Bronchial epithelial cell (primary cell): Measurements from ENCODE around the gene GPR176. TPM values are rescaled to one million over a fixed set of nuclear protein-coding genes. Genes with fewer than 3 reads are reported as not detected.

Experiments used
- DNase-seq: peaks from one replicate; pipeline ENCODE4 v3.0.0-alpha.2; 2010; ENCODE audit warnings: low read depth
- FAIRE-seq: peaks from 2 replicates; lab custom pipeline; 2011; peaks lifted over from hg19 to GRCh38; lab: Jason Lieb, UNC
- H3K27me3 ChIP-seq: 2 replicates; pipeline ENCODE4 v1.5.1; 2011; ENCODE audit warnings: low read length; ENCODE audit not compliant: control insufficient read depth, insufficient read depth
- H3K36me3 ChIP-seq: 2 replicates; pipeline ENCODE4 v1.5.1; 2011; ENCODE audit warnings: low read length; ENCODE audit not compliant: control insufficient read depth, insufficient read depth
- H3K4me3 ChIP-seq: 2 replicates; pipeline ENCODE4 v1.5.1; 2011; ENCODE audit warnings: mild to moderate bottlenecking, low read depth, low read length, control low read depth
- total RNA-seq: library from RNA; depleted of rRNA; stranded (reverse); fragments of >200 nt; gene quantifications from 2 replicates; pipeline ENCODE4 v1.2.1, GENCODE V29; 2014
- TF ChIP-seq, protein P1 (sequence below): IDR thresholded peaks from 2 replicates; pipeline ENCODE4 v1.5.1; 2011; ENCODE audit warnings: mild to moderate bottlenecking, moderate library complexity, low read length, control low read depth, inconsistent platforms; ENCODE audit not compliant: insufficient read depth, severe bottlenecking

GPR176 gene
- total RNA-seq, 1 donor from 2014 or later: 3.4 TPM

DNA sequence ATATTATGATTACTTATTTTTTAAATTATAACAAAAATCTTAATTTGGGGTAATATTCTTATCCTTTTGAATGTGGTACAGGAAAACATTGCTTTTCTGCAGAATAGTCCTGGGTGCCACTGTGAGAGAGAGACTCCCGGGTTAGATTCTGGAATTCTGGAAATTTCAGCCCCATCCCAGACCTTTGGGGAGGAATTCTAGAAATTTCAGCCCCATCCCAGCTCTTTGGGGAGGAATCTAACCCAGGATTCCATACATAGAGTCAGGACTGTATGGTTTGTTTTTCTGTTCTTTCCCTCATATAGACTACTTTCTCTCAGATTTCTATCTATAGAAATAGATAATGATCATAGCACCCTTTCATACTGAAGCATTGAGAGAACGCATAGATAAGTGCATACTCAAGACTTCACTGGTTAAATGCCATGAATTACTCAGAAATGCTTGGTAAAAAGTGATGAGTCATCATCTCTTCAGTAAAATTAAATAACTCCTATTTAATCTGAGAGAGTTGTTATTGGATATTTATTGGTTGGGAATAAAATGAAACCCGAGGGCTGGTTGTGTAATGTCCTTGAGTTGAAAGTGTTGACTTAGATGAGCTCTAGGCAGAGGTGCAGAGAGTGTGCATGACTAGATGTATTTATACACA is 22.2 kb upstream of the GPR176 start:
- H3K36me3 ChIP-seq: peaks cover 19% of the 10 kb centered on the region
- H3K4me3 ChIP-seq: no peak overlapping the region
- no peaks in the 10 kb centered on the region for H3K27me3 ChIP-seq
- TF ChIP-seq, protein P1, sequence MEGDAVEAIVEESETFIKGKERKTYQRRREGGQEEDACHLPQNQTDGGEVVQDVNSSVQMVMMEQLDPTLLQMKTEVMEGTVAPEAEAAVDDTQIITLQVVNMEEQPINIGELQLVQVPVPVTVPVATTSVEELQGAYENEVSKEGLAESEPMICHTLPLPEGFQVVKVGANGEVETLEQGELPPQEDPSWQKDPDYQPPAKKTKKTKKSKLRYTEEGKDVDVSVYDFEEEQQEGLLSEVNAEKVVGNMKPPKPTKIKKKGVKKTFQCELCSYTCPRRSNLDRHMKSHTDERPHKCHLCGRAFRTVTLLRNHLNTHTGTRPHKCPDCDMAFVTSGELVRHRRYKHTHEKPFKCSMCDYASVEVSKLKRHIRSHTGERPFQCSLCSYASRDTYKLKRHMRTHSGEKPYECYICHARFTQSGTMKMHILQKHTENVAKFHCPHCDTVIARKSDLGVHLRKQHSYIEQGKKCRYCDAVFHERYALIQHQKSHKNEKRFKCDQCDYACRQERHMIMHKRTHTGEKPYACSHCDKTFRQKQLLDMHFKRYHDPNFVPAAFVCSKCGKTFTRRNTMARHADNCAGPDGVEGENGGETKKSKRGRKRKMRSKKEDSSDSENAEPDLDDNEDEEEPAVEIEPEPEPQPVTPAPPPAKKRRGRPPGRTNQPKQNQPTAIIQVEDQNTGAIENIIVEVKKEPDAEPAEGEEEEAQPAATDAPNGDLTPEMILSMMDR: no peak
- FAIRE-seq (no peak), DNase-seq (no peak)

DNA sequence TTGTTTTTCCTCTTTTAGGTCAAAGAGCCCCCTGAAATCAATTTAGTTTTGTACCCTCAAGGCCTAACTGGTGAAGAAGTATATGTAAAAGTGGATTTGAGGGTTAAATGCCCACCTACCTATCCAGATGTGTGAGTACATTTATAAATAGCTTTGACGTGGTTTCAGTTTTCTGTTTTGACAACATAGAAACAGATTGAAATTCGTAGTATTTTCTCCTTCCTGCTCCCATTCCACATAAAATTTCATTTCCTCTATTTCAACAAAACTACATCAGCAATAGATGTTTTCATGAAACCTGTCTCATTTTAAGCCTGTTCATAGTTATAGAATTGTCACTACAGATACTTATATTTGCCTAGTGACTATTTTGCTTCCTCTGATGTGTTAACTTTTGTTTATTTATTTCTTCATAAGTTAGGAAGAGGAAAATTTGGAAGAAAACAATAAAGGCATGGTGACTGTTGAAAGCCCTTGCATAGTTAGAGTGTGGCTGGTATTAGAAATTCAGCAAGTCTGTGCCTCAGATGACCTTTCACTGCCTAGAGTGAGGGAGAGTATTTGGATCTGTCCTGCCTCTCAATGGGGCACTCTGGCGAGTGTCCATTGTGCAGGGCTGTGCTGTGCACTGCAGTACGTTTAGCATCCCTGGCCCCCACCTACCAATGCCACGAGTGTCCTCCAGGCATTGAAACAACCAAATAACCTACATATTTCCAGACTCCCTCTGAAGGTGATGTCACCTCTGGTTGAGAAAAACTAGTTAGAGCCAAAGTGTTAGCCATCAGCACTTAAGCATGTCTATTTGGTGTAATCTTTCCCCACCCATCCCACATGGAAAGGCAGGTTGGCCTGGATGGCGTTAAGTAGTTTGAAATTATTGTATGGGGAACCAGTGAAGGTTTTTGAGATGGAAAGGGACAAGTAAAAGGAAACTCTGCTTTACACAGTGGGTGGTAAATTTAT is 19.7 kb upstream of the GPR176 start:
- FAIRE-seq: no peak
- H3K4me3 ChIP-seq: no peak overlapping the region
- no peak for DNase-seq
- H3K36me3 ChIP-seq: peaks cover 13% of the 10 kb centered on the region
- H3K27me3 ChIP-seq: no peaks in the 10 kb centered on the region
- TF ChIP-seq, protein P1: no peak

DNA sequence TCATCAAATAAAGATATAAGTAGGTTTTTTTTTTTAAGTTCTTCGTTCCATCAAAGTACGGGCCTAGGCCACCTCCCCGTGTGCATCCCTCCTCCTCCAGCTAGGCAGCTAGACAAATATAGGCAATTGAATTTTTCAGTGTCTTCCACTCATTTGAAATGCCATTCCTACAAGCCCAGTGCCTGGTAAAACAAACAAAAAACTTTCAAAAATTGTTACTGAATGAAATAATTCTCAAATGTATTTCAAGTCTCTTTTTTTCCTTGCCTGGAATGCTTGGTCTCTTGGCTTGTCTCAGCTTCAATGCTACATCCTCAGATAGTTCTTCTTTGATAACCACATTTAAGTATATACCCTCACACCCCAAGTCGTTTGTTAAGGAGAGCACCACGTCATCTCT is 17.6 kb upstream of the GPR176 start:
- H3K36me3 ChIP-seq: peaks cover 11% of the 10 kb centered on the region
- no peaks in the 10 kb centered on the region for H3K27me3 ChIP-seq
- DNase-seq: no peak
- no peak for FAIRE-seq
- no peak overlapping the region for H3K4me3 ChIP-seq
- TF ChIP-seq, protein P1: no peak

DNA sequence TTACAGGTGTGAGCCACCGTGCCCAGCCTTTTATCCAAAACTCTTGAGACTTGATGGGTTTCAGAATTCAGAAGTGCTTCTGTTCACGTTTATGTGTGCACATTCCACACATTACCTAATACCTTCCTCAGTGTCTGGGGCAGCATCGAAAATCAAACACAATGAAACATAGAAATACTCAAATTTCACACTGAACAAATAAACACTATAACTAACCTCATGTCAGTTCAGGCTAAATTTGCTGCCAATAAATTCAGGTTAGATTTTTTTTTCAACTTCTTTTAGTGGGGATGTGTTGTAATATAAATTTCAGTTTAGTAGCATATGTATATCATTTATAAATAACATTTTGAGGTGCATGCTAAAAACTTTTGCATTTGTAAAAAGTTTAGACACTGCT is 16.6 kb upstream of the GPR176 start:
- no peak overlapping the region for H3K4me3 ChIP-seq

DNA sequence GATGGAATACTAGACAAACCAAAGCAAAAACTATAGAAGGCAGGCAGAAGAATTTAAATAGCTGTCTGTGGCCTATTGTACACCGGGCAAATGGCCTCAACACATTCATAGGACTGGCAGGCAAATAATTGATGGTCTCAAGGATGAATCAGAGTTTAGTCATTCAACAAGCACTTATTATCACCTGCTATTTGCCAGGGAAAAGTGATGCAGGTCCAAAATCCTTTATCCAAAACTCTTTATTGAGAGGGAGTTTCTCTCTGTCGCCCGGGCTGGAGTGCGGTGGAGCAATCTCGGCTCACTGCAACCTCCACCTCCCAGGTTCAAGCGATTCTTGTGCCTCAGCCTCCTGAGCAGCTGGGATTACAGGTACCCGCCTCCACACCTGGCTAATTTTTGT is 16.1 kb upstream of the GPR176 start:
- Histone ChIP-seq H3K27me3 (no peaks in the 10 kb centered on the region), H3K4me3 (no peak overlapping the region), H3K36me3 (peaks cover 11% of the 10 kb centered on the region)
- FAIRE-seq (no peak), DNase-seq (peak; percentile 86)
- TF ChIP-seq, protein P1: no peak

More for the DNA sequence above, 16.6 kb upstream of the GPR176 start:
- H3K27me3 ChIP-seq: no peaks in the 10 kb centered on the region
- TF ChIP-seq, protein P1: no peak
- FAIRE-seq: no peak
- no peak for DNase-seq
- H3K36me3 ChIP-seq: peaks cover 11% of the 10 kb centered on the region
